Peyer's patch (tissue), 4 donors: ENCODE results near the gene C1QL1.

Experiments
- CTCF ChIP-seq, 6 experiments: fragments of 450-650 bp in 4 of 6; fragments of 200-600 bp in 2 of 6; sonication (generic) in 1 of 6; IDR thresholded peaks; one replicate each; pipeline ENCODE4 v1.5.1; 2017 to 2019; ENCODE audit warnings: antibody characterized with exemption in 6 of 6, mild to moderate bottlenecking in 3 of 6, moderate library complexity in 1 of 6
- POLR2A ChIP-seq, 2 donors: fragments of 450-650 bp; IDR thresholded peaks; one replicate each; pipeline ENCODE4 v1.5.1; 2017; ENCODE audit warnings: antibody characterized with exemption in 2 of 2, mild to moderate bottlenecking in 2 of 2, moderate library complexity in 2 of 2

- TF ChIP-seq CTCF (IDR thresholded peaks at IDR 0.05) = no peak
- no peak for TF ChIP-seq POLR2A (IDR thresholded peaks at IDR 0.05)
Measured at GRCh38 chr17:44966348-44967025, 1.6 kb downstream of the C1QL1 start.
